HTR-8/SVneo (cell line): ENCODE results near the gene GEMIN8.

Source experiments
- DNase-seq: peaks from one replicate; pipeline ENCODE4 v3.0.0; 2011; ENCODE audit warnings: low spot score, mixed read lengths; ENCODE audit not compliant: insufficient read length
- FAIRE-seq: peaks from 2 replicates; lab custom pipeline; 2011; peaks lifted over from hg19 to GRCh38; lab: Jason Lieb, UNC

GEMIN8 gene

DNA sequence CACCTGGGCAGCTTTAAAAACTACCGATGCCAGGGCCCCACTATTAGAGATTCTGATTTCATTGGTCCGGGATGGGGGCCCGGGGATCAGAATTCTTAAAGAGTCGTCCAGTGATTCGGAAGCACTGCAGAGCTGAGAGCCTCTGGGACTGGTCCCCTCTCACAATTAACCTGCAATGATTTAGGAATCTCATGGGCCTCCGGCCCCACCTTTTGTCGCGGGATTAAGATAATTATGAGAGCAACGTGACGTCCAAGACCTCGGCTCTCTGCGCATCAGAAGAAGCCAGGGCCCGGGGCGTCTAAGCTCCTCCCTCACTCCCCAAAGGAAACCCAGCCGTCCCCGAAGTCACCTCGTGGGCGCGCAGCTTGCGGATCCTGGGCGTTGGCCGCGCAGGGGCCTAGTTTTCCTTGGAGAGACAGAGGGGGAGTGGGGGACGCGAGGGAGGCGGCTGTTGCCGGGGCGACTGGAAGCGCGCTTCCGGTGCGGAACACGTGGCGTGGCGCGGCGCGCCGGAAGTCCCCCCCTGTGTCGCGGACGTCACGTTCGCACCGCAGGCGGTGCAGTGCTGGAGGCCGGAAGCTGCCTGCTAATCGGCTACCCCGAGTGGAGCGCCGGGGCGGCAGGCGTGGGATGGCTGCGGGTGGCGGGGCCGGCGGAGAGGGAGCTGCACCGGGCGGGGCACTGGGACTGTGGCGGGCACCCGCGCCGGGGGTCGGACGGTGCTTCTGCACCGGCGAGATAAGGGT, at the start of gene GEMIN8:
Gene GEMIN8 (minus strand): TSS at position 468 of the 749 bp plus-strand sequence. CDS start 8,414 bp downstream, outside the sequence.
- FAIRE-seq (no peak), DNase-seq (peak; percentile 38)

DNA sequence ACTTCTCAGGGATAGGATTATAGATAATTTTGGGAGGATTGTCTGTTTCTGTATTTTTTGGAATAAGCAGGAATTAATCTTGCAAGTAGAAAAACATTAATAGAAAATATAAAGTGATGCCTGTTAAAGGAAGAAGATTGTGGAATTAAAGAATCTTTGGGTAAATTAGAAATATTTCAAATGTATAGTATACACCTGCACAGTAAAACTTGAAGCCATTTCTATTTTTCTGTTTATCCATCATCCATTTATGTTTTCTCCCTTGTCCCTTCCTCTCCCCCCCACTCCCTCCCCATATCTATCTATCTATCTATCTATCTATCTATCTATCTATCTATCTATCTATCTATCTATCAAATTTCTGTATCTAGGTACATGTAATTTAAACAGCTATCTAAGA, 46.9 kb upstream of the GEMIN8 start:
- no peak for FAIRE-seq
- DNase-seq = no peak

DNA sequence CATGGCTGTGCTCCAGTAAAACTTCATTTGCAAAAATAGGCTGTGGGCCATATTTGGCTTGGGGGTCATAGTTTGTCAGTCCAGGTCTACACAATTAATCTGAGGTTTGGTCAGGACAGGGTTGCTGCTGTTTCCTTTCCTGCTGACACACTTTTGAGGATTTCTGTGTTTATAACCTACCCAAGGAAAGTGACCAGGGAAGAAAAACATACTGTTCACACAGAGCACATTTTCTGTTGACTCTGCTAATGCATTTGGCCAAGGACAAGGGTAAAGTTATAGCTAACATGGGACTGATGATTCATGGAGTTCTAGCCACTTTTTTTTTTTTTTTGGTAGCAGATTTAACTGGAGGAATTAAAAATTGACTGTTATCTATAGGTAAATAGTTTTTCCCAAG, 43.9 kb upstream of the GEMIN8 start:
- no peak for FAIRE-seq
- no peak for DNase-seq

- DNase-seq (no peak), FAIRE-seq (no peak)
These were observed 43.4 kb upstream of the GEMIN8 start for GRCh38 chrX:14073071-14073470.

DNA sequence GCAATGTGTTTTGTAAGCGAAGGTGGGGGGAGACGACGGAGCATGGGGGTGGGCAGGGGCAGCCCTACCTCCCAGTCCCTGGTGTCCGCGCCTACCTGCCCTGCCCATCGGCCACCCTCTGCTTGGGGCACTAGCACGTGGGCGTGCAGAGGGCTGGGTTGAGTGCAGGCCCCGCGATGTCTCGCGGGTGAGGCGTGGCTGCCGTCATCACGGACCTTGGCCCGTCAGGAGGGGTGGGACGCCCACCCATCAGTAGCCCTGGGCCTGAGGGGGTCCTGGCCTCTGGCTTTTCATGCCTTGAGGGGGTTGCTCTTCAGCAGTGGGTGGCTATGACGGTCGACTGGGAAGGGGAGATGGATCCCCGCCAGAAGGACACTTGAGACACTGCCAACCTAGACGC, 36.1 kb upstream of the GEMIN8 start:
- FAIRE-seq = no peak

DNA sequence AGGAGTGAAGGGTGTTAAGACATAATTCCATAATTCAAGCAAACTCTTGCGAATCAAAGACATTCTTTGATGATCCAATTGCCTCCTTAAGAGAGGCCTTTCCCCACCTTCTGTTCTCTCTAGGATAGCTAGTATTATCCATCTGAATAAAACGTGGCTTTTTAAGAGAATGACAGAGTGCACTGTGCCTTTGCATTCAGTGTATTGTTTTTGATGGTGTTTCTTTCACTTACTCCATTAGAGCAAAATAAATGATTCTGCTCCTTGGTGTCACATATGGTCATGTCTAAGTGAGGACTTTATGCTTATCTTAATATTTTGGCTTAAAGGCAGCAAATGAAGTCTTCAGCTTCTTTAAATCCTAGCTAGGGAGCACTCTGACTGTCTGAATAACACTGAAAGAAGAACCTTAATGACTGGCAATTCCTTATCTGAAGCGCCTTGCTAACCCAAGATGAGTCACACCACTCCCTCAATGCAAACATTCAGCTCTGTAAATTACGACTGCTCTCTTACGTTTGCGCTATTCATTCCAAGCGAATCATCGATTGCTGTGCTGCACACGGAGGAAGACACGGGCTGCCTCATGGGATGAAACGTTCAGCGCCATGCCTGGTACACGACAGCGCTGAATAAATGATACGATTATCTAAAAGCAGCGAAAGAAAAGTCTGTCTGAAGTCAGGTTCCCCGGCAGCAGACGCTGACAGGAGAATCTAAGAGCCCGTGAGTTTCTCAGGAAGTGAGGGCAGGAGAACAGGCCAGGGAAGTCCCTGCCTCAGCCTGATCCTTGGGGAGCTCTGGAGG, 35.1 kb upstream of the GEMIN8 start:
- FAIRE-seq = no peak
- DNase-seq = peak; percentile 39

More for the DNA sequence above, 36.1 kb upstream of the GEMIN8 start:
- DNase-seq = no peak

- FAIRE-seq (no peak), DNase-seq (no peak)
These were observed 32.8 kb upstream of the GEMIN8 start for GRCh38 chrX:14062524-14062923.

DNA sequence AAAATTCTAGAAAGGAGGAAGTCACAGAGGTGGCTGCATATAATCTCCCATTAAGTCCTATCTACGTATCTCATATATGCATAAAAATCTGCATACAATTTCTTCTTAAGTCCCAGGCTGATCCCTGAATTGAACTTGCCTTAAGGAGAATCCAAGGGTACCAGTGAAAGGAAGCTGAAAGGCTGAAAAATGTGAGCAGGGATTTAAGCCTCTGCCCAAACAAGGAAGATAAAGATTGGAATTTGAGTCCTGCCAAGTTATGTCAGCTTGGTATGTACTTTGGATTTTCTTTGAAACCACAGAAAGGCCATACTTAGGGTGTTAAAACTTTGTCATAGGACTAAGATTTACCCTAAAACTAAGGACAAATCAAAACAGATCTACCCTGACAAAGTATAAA, 26.5 kb upstream of the GEMIN8 start:
- DNase-seq (no peak), FAIRE-seq (no peak)

GRCh38 chrX:14051416-14051815, 21.7 kb upstream of the GEMIN8 start:
- DNase-seq (no peak), FAIRE-seq (no peak)

DNA sequence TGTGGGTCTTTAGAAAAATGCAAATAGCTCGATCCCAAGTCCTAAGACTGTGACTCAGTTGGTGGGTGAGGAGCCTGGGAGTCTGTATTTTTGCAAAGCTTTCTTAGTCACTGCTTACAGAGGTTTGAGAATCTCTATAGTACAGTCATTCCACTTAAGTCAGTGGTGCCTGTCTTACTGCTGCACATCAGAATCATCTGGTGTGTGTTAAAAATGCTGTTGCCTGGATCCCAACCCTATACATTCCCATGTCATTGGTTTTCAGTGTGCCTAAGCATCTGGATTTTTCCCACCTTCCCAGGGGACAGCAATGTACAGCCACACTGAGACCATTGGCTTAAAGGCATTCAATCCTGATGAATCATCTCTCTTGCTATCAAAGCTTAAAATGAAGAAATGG, 21.0 kb upstream of the GEMIN8 start:
- no peak for DNase-seq
- no peak for FAIRE-seq

GRCh38 chrX:14043209-14043608, 13.5 kb upstream of the GEMIN8 start:
- FAIRE-seq (no peak), DNase-seq (no peak)

- FAIRE-seq (no peak), DNase-seq (peak; percentile 41)
These were observed 9.7 kb upstream of the GEMIN8 start for GRCh38 chrX:14039344-14039743.

GRCh38 chrX:14038375-14039085, 8.8 kb upstream of the GEMIN8 start:
- FAIRE-seq (no peak), DNase-seq (no peak)

- DNase-seq (peak; percentile 43), FAIRE-seq (no peak)
These were observed 2.7 kb upstream of the GEMIN8 start for GRCh38 chrX:14032406-14032805.

DNA sequence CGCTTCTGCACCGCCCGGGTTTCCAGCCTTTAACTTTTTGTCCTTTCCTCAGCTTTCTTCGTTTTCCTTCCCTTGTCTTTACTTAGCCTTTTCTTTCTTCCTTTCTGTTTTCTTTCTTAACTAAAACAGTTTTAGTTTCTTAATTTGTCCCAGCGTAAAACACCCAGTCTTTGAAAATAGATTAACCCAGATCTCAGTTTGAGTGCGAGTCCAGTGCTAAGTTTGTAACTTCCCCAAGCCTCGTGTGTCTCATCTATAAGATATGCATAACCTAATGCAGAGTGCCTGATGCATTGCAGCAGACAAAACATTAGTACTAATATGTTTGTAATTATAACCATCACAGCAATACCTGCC, 460 bp upstream of the GEMIN8 start:
- no peak for DNase-seq
- FAIRE-seq = no peak

- DNase-seq = no peak
- no peak for FAIRE-seq
These were observed 660 bp downstream of the GEMIN8 start for GRCh38 chrX:14029039-14029424.

DNA sequence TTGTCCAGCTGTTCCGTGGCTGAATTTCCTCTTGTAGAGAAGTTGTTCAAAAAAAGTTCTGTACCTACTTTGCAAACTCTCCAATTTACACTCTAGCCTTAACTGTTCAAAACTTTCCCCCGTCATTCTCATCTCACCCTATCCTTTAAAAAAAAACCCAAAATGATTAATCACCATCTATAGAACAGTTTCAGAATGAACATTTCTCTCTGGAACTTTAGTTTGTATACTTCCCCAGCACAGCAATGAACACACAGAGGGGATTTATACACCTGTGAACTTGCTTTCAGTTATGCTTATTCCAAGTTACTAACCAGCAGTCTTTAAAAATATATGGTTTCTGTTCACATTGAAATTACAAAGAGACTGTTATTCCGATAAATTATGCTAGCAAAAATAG, 1.2 kb downstream of the GEMIN8 start:
- DNase-seq = no peak
- no peak for FAIRE-seq

GRCh38 chrX:14027511-14028019, 2.1 kb downstream of the GEMIN8 start:
- DNase-seq = no peak
- no peak for FAIRE-seq

GRCh38 chrX:14027036-14027435, 2.7 kb downstream of the GEMIN8 start:
- FAIRE-seq (no peak), DNase-seq (no peak)

GRCh38 chrX:14026121-14026520, 3.6 kb downstream of the GEMIN8 start:
- DNase-seq = no peak
- FAIRE-seq = no peak

DNA sequence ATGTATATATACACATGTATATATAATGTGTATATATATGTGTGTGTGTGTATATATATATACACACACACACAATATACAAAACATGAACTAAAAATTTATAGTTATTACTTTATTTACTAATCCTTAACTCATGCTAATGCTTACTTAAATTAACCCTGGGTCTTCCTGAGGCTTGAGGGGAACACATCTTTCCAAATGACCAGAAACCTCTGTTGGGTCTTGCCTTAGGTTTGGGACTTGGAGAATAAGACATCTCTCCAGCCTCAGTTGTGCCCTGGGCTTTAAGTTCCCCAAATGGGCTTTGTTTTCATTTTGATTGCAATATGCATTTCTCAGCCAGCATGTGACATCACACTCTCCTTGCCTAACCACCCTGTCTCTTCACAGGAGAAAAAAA, 7.7 kb downstream of the GEMIN8 start:
- FAIRE-seq (no peak), DNase-seq (no peak)
